Astrocyte of the cerebellum (primary cell): ENCODE results near the gene MRPS12.

Source experiments
- DNase-seq: peaks from one replicate; pipeline ENCODE4 v3.0.0-alpha.2; 2011; ENCODE audit warnings: low read depth
- H3K4me3 ChIP-seq: 2 replicates; pipeline ENCODE4 v1.5.1; 2011; ENCODE audit warnings: mild to moderate bottlenecking, low read depth, low read length, moderate library complexity
- in situ Hi-C: cut with HindIII; loops from 2 replicates; pipeline ENCODE4 v1.10.0; 2017; ENCODE audit warnings: low sequenced_read_pairs
- TF ChIP-seq, protein P1 (sequence below): IDR thresholded peaks from 2 replicates; pipeline ENCODE4 v1.5.1; 2012; ENCODE audit warnings: low read length, low read depth, moderate library complexity, mild to moderate bottlenecking; ENCODE audit errors: missing control alignments

The MRPS12 gene

DNA sequence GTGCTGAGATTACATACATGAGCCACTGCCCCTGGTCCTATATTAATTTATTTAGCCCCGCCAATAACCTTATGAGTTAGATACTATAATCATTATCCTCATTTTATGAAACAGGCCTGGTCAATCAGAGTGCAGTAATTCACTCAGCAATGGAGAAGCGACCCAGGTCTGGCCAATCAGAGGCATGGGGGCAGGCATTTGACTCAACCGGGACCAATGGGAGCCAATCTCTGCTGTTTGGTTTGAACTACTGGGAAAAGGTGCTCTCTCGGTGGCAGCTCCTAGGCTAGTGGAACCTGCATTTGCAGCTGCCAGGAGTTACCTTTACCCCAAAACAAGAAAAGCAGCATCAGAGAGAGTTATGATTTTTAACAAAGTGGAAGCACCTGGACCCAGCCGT lies 37.9 kb upstream of the MRPS12 start:
- no peak overlapping the region for H3K4me3 ChIP-seq
- TF ChIP-seq, protein P1, sequence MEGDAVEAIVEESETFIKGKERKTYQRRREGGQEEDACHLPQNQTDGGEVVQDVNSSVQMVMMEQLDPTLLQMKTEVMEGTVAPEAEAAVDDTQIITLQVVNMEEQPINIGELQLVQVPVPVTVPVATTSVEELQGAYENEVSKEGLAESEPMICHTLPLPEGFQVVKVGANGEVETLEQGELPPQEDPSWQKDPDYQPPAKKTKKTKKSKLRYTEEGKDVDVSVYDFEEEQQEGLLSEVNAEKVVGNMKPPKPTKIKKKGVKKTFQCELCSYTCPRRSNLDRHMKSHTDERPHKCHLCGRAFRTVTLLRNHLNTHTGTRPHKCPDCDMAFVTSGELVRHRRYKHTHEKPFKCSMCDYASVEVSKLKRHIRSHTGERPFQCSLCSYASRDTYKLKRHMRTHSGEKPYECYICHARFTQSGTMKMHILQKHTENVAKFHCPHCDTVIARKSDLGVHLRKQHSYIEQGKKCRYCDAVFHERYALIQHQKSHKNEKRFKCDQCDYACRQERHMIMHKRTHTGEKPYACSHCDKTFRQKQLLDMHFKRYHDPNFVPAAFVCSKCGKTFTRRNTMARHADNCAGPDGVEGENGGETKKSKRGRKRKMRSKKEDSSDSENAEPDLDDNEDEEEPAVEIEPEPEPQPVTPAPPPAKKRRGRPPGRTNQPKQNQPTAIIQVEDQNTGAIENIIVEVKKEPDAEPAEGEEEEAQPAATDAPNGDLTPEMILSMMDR, result no peak
- in situ Hi-C loops, result no loop called here
- DNase-seq, result no peak

DNA sequence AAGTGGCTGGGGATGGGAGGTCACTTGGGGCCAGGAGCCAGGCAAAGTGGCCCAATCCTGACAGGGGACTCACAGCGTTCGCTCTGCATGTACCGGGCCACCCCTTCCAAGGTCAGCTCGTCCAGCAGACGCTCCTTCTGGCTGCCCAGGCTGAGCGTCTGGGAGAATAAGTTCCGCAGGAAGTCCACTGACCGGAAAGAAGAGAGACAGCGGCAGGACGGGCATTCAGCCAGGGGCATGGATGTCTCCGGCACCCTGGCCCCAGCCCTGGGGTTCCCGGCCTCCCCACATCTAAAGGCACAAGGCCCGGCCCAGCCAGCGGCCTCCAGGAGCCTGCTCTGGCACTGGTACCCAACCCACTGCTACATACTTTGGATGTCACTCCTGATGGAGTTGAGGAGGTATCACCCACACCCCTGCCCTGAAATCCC lies 37.4 kb upstream of the MRPS12 start:
- in situ Hi-C loops, result no loop called here
- TF ChIP-seq, protein P1, result no peak
- no peak overlapping the region for H3K4me3 ChIP-seq
- no peak for DNase-seq

DNA sequence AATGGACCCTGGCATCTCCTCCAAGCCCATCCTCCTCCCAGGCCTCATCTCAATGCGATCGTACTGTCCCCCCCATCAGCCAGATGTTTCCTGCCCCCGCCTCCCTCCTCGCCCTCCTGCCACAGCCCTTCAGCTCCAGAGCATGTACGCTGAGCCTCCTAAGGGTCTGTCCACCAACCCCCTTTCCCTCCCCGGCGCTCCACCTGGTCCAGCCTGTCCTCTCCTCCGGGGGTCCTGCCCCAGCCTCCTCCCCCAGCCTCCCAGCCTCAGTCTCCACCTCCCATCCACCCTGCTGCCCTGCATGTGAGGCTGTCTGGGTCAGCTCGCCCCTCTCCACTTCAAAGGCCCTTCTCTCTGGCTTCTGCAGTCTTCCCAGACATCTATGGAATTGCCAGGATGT lies 35.8 kb upstream of the MRPS12 start:
- TF ChIP-seq, protein P1, result no peak
- in situ Hi-C loops, result no loop called here

DNA sequence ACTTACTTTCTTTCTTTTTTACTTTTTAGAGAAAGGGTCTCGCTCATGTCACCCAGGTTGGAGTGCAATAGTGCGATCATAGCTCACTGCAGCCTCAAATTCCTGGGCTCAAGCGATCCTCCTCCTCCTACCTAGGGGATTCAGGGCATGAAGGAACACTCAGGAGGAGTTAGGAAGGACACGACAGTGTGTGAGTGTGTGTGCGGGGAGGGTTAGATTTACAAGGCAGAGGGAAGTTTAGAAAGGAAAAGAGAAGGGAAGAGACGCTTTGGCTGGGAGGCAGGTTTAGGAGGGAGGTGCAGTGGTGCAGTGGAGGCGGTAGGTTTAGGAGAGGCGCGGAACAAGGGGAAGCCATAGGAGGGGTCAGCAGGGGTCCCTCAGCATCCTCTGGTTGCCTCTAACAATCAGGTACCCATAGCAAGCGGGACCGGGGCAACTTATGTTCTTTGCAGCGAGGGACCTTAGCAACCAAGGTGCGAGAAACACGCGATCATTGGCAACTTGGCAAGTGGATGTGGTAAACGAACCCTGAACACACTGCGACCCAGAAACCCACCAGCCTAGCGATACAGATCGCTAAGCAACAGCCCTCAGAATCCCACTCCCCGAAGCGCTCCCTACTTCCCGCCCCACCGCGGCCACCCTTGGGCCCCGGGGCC lies 31.8 kb upstream of the MRPS12 start:
- in situ Hi-C loops, result no loop called here
- TF ChIP-seq, protein P1, result no peak
- peak overlapping the region; percentile 75 for H3K4me3 ChIP-seq
- DNase-seq, result no peak

More for the DNA sequence above, 35.8 kb upstream of the MRPS12 start:
- no peak for DNase-seq
- no peak overlapping the region for H3K4me3 ChIP-seq

DNA sequence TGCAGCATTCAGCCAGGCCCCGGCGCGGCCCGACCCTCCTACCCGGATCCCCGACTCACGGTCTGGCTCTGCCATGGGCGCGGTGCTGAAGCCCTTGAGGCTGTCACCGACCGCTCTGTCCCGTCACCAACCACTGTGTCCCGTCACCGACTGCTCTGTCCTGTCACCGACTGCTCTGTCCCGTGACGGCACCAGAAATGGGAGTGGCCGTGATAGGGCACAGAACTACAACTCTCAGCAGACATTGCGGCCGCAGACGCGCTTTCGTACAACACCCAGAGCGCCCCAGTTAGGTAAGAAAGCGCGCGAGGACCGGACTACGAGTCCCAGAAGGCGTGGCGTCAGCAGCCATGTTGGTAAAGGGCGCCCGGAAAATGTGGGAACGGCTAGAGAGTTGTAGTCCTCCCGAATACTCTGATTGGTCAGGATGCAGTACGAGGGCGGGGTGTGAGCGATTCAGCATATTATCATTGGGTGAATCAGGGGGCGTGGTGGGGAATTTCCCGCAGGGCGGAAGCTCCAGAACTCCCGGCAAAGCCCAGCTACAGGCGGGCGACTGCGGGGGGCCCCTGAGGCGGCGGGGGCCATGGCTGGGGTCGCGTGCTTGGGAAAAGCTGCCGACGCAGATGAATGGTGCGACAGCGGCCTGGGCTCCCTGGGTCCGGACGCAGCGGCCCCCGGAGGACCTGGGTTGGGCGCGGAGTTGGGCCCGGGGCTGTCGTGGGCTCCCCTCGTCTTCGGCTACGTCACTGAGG lies 31.1 kb upstream of the MRPS12 start, which contains the start of the genes NFKBIB and SIRT2:
TSS of gene NFKBIB (plus strand) at position 523 of the 755 bp plus-strand sequence. CDS start at position 587, 64 bp downstream.
TSS of gene SIRT2 (minus strand) at position 172 of the 755 bp plus-strand sequence. CDS start at position 75, 97 bp downstream.
- DNase-seq, result peak; percentile 99
- H3K4me3 ChIP-seq, result peak within 1 kb of the TSS; percentile 75
- TF ChIP-seq, protein P1, result no peak
- in situ Hi-C loops, result no loop called here

DNA sequence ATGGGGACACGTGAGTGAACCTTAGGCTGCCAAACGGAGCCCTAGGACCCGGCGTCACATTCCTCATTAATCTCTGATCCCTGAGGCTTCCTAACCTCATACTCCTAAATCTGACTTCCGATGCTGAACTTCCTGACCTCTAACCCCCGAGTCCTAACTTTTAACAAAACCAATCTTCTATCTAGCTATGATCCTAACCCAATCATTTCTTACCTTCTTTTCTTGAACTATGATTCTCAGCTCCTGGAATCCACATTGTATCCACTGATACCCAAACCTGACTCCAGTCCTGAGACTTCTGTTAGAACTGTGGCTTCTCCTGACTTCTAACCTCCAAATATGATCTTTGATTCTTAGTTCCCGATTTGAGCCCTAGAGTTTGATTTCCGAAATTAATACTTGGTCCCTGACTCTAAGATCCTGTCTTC lies 30.5 kb upstream of the MRPS12 start:
- in situ Hi-C loops, result no loop called here
- TF ChIP-seq, protein P1, result no peak
- DNase-seq, result no peak
- H3K4me3 ChIP-seq, result peak overlapping the region; percentile 75
